T-cell (primary cell): Measurements from ENCODE around the gene SLC14A1. TPM values are rescaled to one million over a fixed set of nuclear protein-coding genes. Genes with fewer than 3 reads are reported as not detected.

Source experiments
- ATAC-seq, 4 experiments: fragments of 200-7000 bp in 3 of 4; fragments of 150-1000 bp in 1 of 4; cut with Tn5 transposase; replicated peaks in 1 of 4; 1 replicate in 3 of 4; 2 replicates in 1 of 4; pipeline ENCODE4 v1.10.0; 2021; ENCODE audit warnings: moderate library complexity in 3 of 4, mild to moderate bottlenecking in 2 of 4, moderate number of reproducible peaks in 1 of 4
- CTCF ChIA-PET, 2 donors: fragments of 300-600 bp; sonication (Branson Sonifier 250); formaldehyde crosslinking; loops; one replicate each; lab custom pipeline; 2022; ENCODE audit warnings: antibody characterized with exemption in 2 of 2; lab: Charles Lee
- POLR2A ChIA-PET, 2 donors: fragments of 300-600 bp; sonication (Branson Sonifier 250); formaldehyde crosslinking; loops; one replicate each; lab custom pipeline; 2022; ENCODE audit warnings: antibody characterized with exemption in 2 of 2; lab: Charles Lee
- DNase-seq, 35 experiments: peaks; one replicate each; pipeline versions ENCODE4 v3.0.0 to v3.0.0-alpha.2; 2013 to 2023
- H3K27ac ChIP-seq: one replicate; pipeline ENCODE4 v1.5.1; 2013; ENCODE audit warnings: low read length
- H3K27me3 ChIP-seq, 2 experiments: replicated peaks in 1 of 2; 1 replicate in 1 of 2; 2 replicates in 1 of 2; pipeline versions ENCODE4 v1.6.1 to v1.7.0; 2013; ENCODE audit warnings: low read length in 1 of 2, mixed read lengths in 1 of 2; ENCODE audit not compliant: control insufficient read depth in 2 of 2, insufficient read depth in 2 of 2; ENCODE audit errors: extremely low read depth in 1 of 2
- H3K36me3 ChIP-seq, 2 donors: 1 replicate in 1 of 2; 2 replicates in 1 of 2; pipeline versions ENCODE4 v1.6.1 to v1.7.0; 2013; ENCODE audit warnings: low read length in 1 of 2; ENCODE audit not compliant: control insufficient read depth in 2 of 2, insufficient read depth in 1 of 2; ENCODE audit errors: extremely low read depth in 1 of 2
- H3K4me1 ChIP-seq, 2 experiments: 1 replicate in 1 of 2; 2 replicates in 1 of 2; pipeline versions ENCODE4 v1.6.1 to v1.7.0; 2013; ENCODE audit warnings: low read length in 2 of 2, mixed read lengths in 1 of 2; ENCODE audit not compliant: insufficient read depth in 2 of 2, control insufficient read depth in 1 of 2; ENCODE audit errors: extremely low read depth in 1 of 2
- H3K4me3 ChIP-seq, 2 donors: 1 replicate in 1 of 2; 2 replicates in 1 of 2; pipeline versions ENCODE4 v1.5.1 to v1.7.0; 2013; ENCODE audit warnings: mild to moderate bottlenecking in 2 of 2, low read length in 1 of 2, moderate library complexity in 1 of 2; ENCODE audit not compliant: control insufficient read depth in 1 of 2; ENCODE audit errors: extremely low read depth in 1 of 2
- H3K9me3 ChIP-seq: 2 replicates; pipeline ENCODE4 v1.7.0; 2013
- H3K27ac Mint-ChIP-seq, 2 donors: one replicate each; pipeline ENCODE4 v1.8.0; 2020 to 2021; ENCODE audit warnings: mild to moderate bottlenecking in 2 of 2, mixed read lengths in 2 of 2
- H3K27me3 Mint-ChIP-seq, 2 donors: one replicate each; pipeline ENCODE4 v1.8.0; 2021 to 2022; ENCODE audit warnings: mixed read lengths in 2 of 2
- H3K36me3 Mint-ChIP-seq: one replicate; pipeline ENCODE4 v1.8.0; 2021; ENCODE audit warnings: mixed read lengths
- H3K4me1 Mint-ChIP-seq, 3 donors: one replicate each; pipeline ENCODE4 v1.8.0; 2020 to 2022; ENCODE audit warnings: mixed read lengths in 3 of 3, mild to moderate bottlenecking in 1 of 3
- H3K4me3 Mint-ChIP-seq, 3 donors: one replicate each; pipeline ENCODE4 v1.8.0; 2020 to 2022; ENCODE audit warnings: mild to moderate bottlenecking in 3 of 3, mixed read lengths in 3 of 3, moderate library complexity in 3 of 3
- H3K9me3 Mint-ChIP-seq, 3 donors: one replicate each; pipeline ENCODE4 v1.8.0; 2020 to 2022; ENCODE audit warnings: mixed read lengths in 3 of 3
- WGBS: methylation state at CpG from one replicate; pipeline ENCODE4 v1.1.5; 2013; ENCODE audit warnings: missing lambda C conversion rate; ENCODE audit not compliant: insufficient coverage; 5-methylcytosine and 5-hydroxymethylcytosine counted together
- total RNA-seq, 35 experiments: library from RNA in 6 of 35; stranded (reverse) in 6 of 35; fragments of 120-200 nt in 1 of 35; gene quantifications; one replicate each; pipeline versions ENCODE4 v1.2.1 to v1.2.4 and lab custom pipeline; 2013 to 2026

The SLC14A1 gene
- total RNA-seq, 5 donors from 2014 or later (not counting 1 experiment from before 2014, with no cell fraction given): 1.8 to 30.8 (median 2.7) TPM

DNA sequence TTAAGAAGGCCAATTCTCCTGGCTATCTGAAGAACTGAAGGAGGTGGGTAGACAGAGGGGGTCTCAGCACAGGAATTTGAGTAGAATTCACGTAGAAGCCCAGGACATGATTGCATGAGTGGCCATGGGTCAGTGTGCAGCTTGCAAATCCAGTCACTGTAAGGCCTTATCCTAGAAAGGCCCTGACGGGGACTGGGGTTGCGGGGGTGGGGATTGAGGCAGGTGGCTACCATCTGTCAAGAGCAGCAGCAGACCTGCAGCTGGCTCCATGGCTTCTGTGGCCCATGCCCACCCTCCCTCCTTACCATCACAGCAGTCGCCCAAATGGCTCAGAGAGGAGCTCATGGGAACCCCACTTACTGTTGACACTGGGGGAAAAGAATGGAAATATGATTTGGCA, 34.6 kb upstream of the SLC14A1 start:
- H3K4me3 Mint-ChIP-seq: peak overlapping the region in 1 of 3 donors; percentile 94
- H3K36me3 Mint-ChIP-seq: peaks cover 3% of the 10 kb centered on the region
- no peaks in the 10 kb centered on the region for H3K9me3 ChIP-seq
- DNase-seq (no peak), ATAC-seq (no peak)
- H3K36me3 ChIP-seq: no peaks in the 10 kb centered on the region
- 58% methylated on average over 2 of the region's 4 CpGs for WGBS
- H3K27ac Mint-ChIP-seq: peak overlapping the region in 1 of 2 donors; percentile 95
- no peaks in the 10 kb centered on the region for H3K27me3 Mint-ChIP-seq
- H3K27ac ChIP-seq: peak overlapping the region; percentile 69
- peaks cover 0 to 3% of the 10 kb centered on the region in 2 experiments for H3K27me3 ChIP-seq
- H3K9me3 Mint-ChIP-seq: peaks cover 0 to 3% (median 0%) of the 10 kb centered on the region in 3 donors
- ChIA-PET CTCF (interaction anchor here (0.6 to 6.4 kb wide), 10 partner anchors 19 to 1215 kb away, joined by 3 to 62 read pairs (median 5); no protein-coding TSS in a partner anchor), POLR2A (no interaction called here)
- H3K4me1 Mint-ChIP-seq: peaks cover 54 to 65% (median 64%) of the 10 kb centered on the region in 3 donors
- no peak overlapping the region for H3K4me3 ChIP-seq
- peaks cover 35 to 64% of the 10 kb centered on the region in 2 experiments for H3K4me1 ChIP-seq

DNA sequence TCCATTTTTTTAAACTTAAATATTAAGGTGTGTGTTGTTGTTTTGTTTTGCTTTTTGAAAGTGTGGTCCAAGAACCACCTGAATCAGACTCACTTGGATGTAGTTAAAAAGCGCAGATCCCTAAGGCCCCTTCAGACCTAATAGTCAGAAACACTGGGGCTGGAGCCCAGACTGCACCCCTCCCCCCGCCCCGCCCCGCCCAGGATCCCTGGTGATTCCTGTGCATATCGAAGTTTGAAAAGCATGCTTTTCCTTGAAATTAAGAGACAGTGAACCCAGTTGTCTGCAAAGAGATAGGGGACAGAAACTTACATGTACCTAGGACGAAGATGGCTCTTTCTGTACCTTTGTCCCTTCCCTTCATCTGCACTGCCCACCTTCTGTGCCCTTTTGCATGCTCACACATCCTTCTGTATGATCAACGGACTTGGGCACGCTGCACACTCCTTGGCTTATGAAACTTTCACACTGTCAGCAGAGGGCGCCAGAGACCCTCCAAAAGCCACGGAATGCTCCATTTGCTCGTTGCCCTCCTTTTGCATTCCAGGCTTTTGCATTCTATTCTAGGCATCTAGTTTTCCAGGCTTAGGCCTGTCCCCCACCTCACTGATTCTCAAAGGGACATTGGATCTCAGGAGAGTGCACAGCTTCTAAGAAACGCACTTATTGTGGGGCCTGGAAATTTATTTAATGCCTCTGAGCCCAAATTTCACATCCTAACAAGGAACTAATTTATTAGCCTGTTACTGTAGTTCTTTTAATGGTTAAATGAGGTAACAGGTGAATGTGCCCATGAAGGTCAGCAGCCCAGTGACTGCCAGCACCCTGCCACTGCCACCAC, 32.8 kb upstream of the SLC14A1 start:
- ChIA-PET POLR2A (no interaction called here), CTCF (interaction anchor here (0.7 to 6.4 kb wide), 3 partner anchors 168 to 1198 kb away, joined by 3 to 52 read pairs (median 5); no protein-coding TSS in a partner anchor)
- Mint-ChIP-seq H3K27me3 (no peaks in the 10 kb centered on the region), H3K27ac (no peak overlapping the region), H3K4me3 (peak overlapping the region in 1 of 3 donors; percentile 20), H3K4me1 (peaks cover 36 to 49% (median 49%) of the 10 kb centered on the region in 3 donors), H3K9me3 (peaks cover 0 to 10% (median 3%) of the 10 kb centered on the region in 3 donors), H3K36me3 (peaks cover 9% of the 10 kb centered on the region)
- H3K4me1 ChIP-seq: peaks cover 28 to 46% of the 10 kb centered on the region in 2 experiments
- no peak overlapping the region for H3K27ac ChIP-seq
- H3K27me3 ChIP-seq: peaks cover 0 to 3% of the 10 kb centered on the region in 2 experiments
- H3K9me3 ChIP-seq: no peaks in the 10 kb centered on the region
- ATAC-seq (no peak), DNase-seq (peak; percentile 38 to 87 (median 69))
- H3K36me3 ChIP-seq: no peaks in the 10 kb centered on the region
- H3K4me3 ChIP-seq: no peak overlapping the region
- 33% methylated on average over 9 of the region's 12 CpGs for WGBS

DNA sequence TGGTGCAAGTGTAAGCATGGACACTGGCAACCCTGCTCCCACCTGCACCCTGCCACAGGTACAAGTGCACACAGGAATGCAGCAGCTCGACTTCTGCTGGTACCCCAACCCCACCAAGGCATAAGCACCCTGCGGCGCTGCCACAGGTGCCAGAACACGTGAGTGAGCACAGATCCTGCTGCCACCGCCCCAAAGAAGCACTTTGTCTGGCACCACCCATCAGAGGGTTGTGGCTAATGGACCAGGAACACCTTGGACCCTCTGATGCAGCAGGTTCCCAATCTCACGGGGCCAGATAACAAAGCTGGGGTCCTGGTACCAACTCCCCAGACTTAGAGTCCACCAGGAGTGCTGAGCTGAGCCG, 32.2 kb upstream of the SLC14A1 start:
- no peak overlapping the region for H3K4me3 ChIP-seq
- ChIA-PET POLR2A (no interaction called here), CTCF (interaction anchor here (0.7 to 6.4 kb wide), 2 partner anchors 27 to 187 kb away, joined by 4 to 52 read pairs; no protein-coding TSS in a partner anchor)
- peaks cover 23 to 40% of the 10 kb centered on the region in 2 experiments for H3K4me1 ChIP-seq
- H3K4me1 Mint-ChIP-seq: peaks cover 30 to 43% (median 42%) of the 10 kb centered on the region in 3 donors
- 86% methylated on average over 7 of the region's 7 CpGs for WGBS
- no peak for DNase-seq
- H3K27me3 ChIP-seq: peaks cover 0 to 3% of the 10 kb centered on the region in 2 experiments
- no peaks in the 10 kb centered on the region for H3K9me3 ChIP-seq
- H3K36me3 ChIP-seq: no peaks in the 10 kb centered on the region
- no peak overlapping the region for H3K27ac ChIP-seq
- H3K9me3 Mint-ChIP-seq: peaks cover 0 to 10% (median 3%) of the 10 kb centered on the region in 3 donors
- no peak overlapping the region for H3K27ac Mint-ChIP-seq
- ATAC-seq: no peak
- H3K4me3 Mint-ChIP-seq: no peak overlapping the region
- peaks cover 9% of the 10 kb centered on the region for H3K36me3 Mint-ChIP-seq
- no peaks in the 10 kb centered on the region for H3K27me3 Mint-ChIP-seq

DNA sequence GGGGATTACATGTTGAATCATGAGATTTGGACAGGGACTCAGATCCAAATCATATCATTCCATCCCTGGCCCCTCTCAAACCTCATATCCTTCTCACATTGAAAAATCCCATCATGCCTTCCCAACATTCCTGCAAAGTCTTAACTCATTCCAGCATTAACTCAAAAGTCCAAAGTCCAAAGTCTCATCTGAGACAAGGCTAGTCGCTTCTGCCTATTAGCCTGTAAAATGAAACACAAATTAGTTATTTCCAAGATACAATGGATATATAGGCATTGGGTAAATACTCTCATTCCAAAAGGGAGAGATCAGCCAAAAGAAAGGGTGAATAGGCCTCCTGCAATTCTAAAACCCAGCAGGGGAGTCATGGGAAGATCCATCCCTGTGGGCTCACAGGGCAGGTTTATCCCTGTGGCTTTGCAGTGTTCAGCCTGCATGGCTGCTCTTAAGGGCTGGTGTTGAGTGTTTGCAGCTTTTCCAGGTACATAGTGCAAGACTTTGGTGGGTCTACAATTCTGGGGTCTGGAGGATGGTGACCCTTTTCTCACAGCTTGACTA, 21.2 kb upstream of the SLC14A1 start:
- no peaks in the 10 kb centered on the region for H3K27me3 ChIP-seq
- H3K4me1 ChIP-seq: no peaks in the 10 kb centered on the region
- no peak overlapping the region for H3K27ac ChIP-seq
- ChIA-PET CTCF (interaction anchor here in 1 of 2 donors (0.6 kb wide), 1 partner anchor 11 kb away, joined by 4 read pairs; no protein-coding TSS in a partner anchor), POLR2A (no interaction called here)
- WGBS: no CpG with 5 or more reads among the region's 1 CpG
- Mint-ChIP-seq H3K27me3 (no peaks in the 10 kb centered on the region), H3K4me1 (no peaks in the 10 kb centered on the region), H3K27ac (no peak overlapping the region), H3K4me3 (no peak overlapping the region), H3K36me3 (peaks cover 36% of the 10 kb centered on the region), H3K9me3 (peaks cover 24 to 51% (median 40%) of the 10 kb centered on the region in 3 donors)
- DNase-seq (no peak), ATAC-seq (no peak)
- no peaks in the 10 kb centered on the region for H3K9me3 ChIP-seq
- no peak overlapping the region for H3K4me3 ChIP-seq
- no peaks in the 10 kb centered on the region for H3K36me3 ChIP-seq

DNA sequence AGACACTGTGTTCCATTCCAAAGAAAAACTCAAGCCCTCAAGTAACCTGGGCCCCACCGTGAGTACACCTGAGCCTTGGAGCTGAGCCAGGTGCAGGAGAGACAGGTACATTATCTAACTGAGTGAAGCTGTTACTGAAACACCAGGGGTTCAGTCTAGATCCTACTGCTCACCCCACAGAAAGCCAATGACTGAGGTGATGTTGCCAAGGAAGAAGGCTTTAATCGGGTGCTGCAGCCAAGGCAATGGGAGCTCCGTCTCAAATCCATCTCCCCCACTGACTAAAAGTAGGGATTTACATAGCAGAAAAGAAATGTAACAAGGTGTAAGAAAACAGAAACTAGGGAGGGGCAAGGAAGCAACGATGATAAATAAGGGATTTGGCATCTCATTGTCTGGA, 15.2 kb upstream of the SLC14A1 start:
- no peaks in the 10 kb centered on the region for H3K4me1 ChIP-seq
- no peak overlapping the region for H3K27ac Mint-ChIP-seq
- H3K4me1 Mint-ChIP-seq: no peaks in the 10 kb centered on the region
- no peaks in the 10 kb centered on the region for H3K36me3 ChIP-seq
- H3K27me3 ChIP-seq: no peaks in the 10 kb centered on the region
- H3K9me3 ChIP-seq: no peaks in the 10 kb centered on the region
- H3K4me3 ChIP-seq: no peak overlapping the region
- no peak for ATAC-seq
- ChIA-PET POLR2A (no interaction called here), CTCF (interaction anchor here in 1 of 2 donors (1.4 kb wide), 1 partner anchor 46 kb away, joined by 3 read pairs; no protein-coding TSS in a partner anchor)
- 80% methylated on average over 1 of the region's 4 CpGs for WGBS
- H3K4me3 Mint-ChIP-seq: no peak overlapping the region
- peaks cover 37% of the 10 kb centered on the region for H3K36me3 Mint-ChIP-seq
- no peak overlapping the region for H3K27ac ChIP-seq
- no peaks in the 10 kb centered on the region for H3K27me3 Mint-ChIP-seq
- no peak for DNase-seq
- H3K9me3 Mint-ChIP-seq: peaks cover 22 to 46% (median 35%) of the 10 kb centered on the region in 3 donors

DNA sequence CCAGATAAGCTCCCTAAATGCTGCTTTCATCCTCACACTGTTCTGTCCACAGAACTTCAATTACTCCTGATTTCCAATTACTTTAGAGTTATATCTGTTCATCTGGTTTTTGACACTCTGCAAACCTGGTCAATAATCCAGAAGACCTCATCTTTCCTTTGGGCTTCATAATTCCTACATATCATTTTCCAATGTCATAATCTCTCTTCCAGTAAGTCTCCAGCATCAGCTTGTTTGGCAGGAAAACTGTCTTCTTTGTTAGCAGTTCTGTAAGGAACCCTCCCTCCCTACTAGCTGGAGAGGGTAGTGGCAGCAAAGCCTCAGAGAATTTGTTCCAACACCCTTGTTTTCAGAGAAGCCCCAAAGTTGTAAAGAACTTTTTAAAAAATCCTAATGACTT, 11.9 kb upstream of the SLC14A1 start:
- Histone ChIP-seq H3K27ac (no peak overlapping the region), H3K36me3 (no peaks in the 10 kb centered on the region), H3K9me3 (no peaks in the 10 kb centered on the region), H3K27me3 (no peaks in the 10 kb centered on the region), H3K4me3 (no peak overlapping the region), H3K4me1 (no peaks in the 10 kb centered on the region)
- Mint-ChIP-seq H3K4me1 (no peaks in the 10 kb centered on the region), H3K27ac (no peak overlapping the region), H3K9me3 (peaks cover 11 to 25% (median 20%) of the 10 kb centered on the region in 3 donors), H3K4me3 (no peak overlapping the region), H3K27me3 (no peaks in the 10 kb centered on the region), H3K36me3 (peaks cover 24% of the 10 kb centered on the region)
- DNase-seq: no peak
- CTCF ChIA-PET: no interaction called here
- POLR2A ChIA-PET: no interaction called here
- ATAC-seq: no peak
